Gastroesophageal sphincter (tissue), 3 donors: ENCODE data around the gene PRODH2.

Experiments
- CTCF ChIP-seq, 4 experiments: fragments of 200-600 bp in 2 of 4; fragments of 450-650 bp in 2 of 4; sonication (generic) in 1 of 4; IDR thresholded peaks; one replicate each; pipeline ENCODE4 v1.5.1; 2017 to 2019; ENCODE audit warnings: antibody characterized with exemption in 4 of 4, mild to moderate bottlenecking in 2 of 4, moderate library complexity in 2 of 4
- EP300 ChIP-seq: sonication (generic); formaldehyde crosslinking; IDR thresholded peaks from one replicate; pipeline ENCODE4 v1.6.1; 2017; ENCODE audit warnings: antibody characterized with exemption, mild to moderate bottlenecking
- POLR2A ChIP-seq, 2 donors: fragments of 450-650 bp; IDR thresholded peaks; one replicate each; pipeline ENCODE4 v1.6.1; 2017; ENCODE audit warnings: antibody characterized with exemption in 2 of 2, mild to moderate bottlenecking in 2 of 2, moderate library complexity in 1 of 2
- POLR2AphosphoS5 ChIP-seq: sonication (generic); formaldehyde crosslinking; IDR thresholded peaks from one replicate; pipeline ENCODE4 v1.6.1; 2017; ENCODE audit warnings: antibody characterized with exemption

GRCh38 chr19:35853038-35853756 lies 40.6 kb upstream of the PRODH2 start:
- no peak for TF ChIP-seq POLR2AphosphoS5
- TF ChIP-seq CTCF (IDR thresholded peaks at IDR 0.05), result no peak
- no peak for TF ChIP-seq POLR2A (IDR thresholded peaks at IDR 0.05)
- TF ChIP-seq EP300, result no peak
